Measurements from ENCODE around the gene L2HGDH.
A peak's percentile ranks its signal among the peaks of the same experiment; 100 is the strongest.
"Not testable (repeated sequence)": the region's sequence is repeated elsewhere in the genome, so short reads cannot be mapped to it uniquely, and the experiment has no call there.

The L2HGDH gene

GRCh38 chr14:50339178-50339804 lies 27.3 kb upstream of the L2HGDH start:
- no peak for DNase-seq (ENCODE audit: low read depth in 3 of 3)

- DNase-seq (ENCODE audit: low read depth in 3 of 3), result no peak
Observed at GRCh38 chr14:50338587-50338986, 26.6 kb upstream of the L2HGDH start.

GRCh38 chr14:50335989-50336824 lies 24.2 kb upstream of the L2HGDH start:
- DNase-seq (ENCODE audit: low read depth in 3 of 3), result no peak

GRCh38 chr14:50335389-50335788 lies 23.4 kb upstream of the L2HGDH start:
- DNase-seq (ENCODE audit: low read depth in 3 of 3), result no peak

- no peak for DNase-seq (ENCODE audit: low read depth in 3 of 3)
Observed at GRCh38 chr14:50334211-50334610, 22.2 kb upstream of the L2HGDH start.

GRCh38 chr14:50333014-50333509 lies 21.0 kb upstream of the L2HGDH start:
- DNase-seq (ENCODE audit: low read depth in 3 of 3), result no peak

GRCh38 chr14:50331596-50331995 lies 19.6 kb upstream of the L2HGDH start:
- no peak for DNase-seq (ENCODE audit: low read depth in 3 of 3)

GRCh38 chr14:50321009-50321660 lies 9.1 kb upstream of the L2HGDH start:
- DNase-seq (ENCODE audit: low read depth in 3 of 3), result peak; percentile 32 to 52 (median 48)

- no peak for DNase-seq (ENCODE audit: low read depth in 3 of 3)
Observed at GRCh38 chr14:50320283-50320682, 8.3 kb upstream of the L2HGDH start.

- no peak for DNase-seq (ENCODE audit: low read depth in 3 of 3)
Observed at GRCh38 chr14:50319721-50320120, 7.7 kb upstream of the L2HGDH start.

GRCh38 chr14:50319293-50319692 lies 7.3 kb upstream of the L2HGDH start:
- no peak for DNase-seq (ENCODE audit: low read depth in 3 of 3)

- DNase-seq (ENCODE audit: low read depth in 3 of 3), result no peak
Observed at GRCh38 chr14:50318031-50318626, 6.1 kb upstream of the L2HGDH start.

GRCh38 chr14:50314098-50314497 lies 2.1 kb upstream of the L2HGDH start:
- not testable (repeated sequence) for DNase-seq (ENCODE audit: low read depth in 3 of 3)

GRCh38 chr14:50312734-50313054 lies 665 bp upstream of the L2HGDH start:
- no peak for DNase-seq (ENCODE audit: low read depth in 3 of 3)

GRCh38 chr14:50311337-50311971 lies 575 bp downstream of the L2HGDH start:
- DNase-seq (ENCODE audit: low read depth in 3 of 3), result no peak

- no peak for DNase-seq (ENCODE audit: low read depth in 3 of 3)
Observed at GRCh38 chr14:50310445-50310844, 1.6 kb downstream of the L2HGDH start.

- DNase-seq (ENCODE audit: low read depth in 3 of 3), result no peak
Observed at GRCh38 chr14:50308363-50308915, 3.6 kb downstream of the L2HGDH start.

GRCh38 chr14:50303744-50304471 lies 8.1 kb downstream of the L2HGDH start:
- DNase-seq (ENCODE audit: low read depth in 3 of 3), result no peak

GRCh38 chr14:50301914-50302313 lies 10.1 kb downstream of the L2HGDH start:
- DNase-seq (ENCODE audit: low read depth in 3 of 3), result no peak

GRCh38 chr14:50299585-50299984 lies 12.4 kb downstream of the L2HGDH start:
- no peak for DNase-seq (ENCODE audit: low read depth in 3 of 3)

GRCh38 chr14:50290306-50290705 lies 21.7 kb downstream of the L2HGDH start:
- DNase-seq (ENCODE audit: low read depth in 3 of 3), result no peak

Data from stimulated activated CD4-positive, alpha-beta T cell treated with anti-CD3 and anti-CD28 coated beads, TNF-alpha, amount 100 ng/mL, for 48 hours (primary cell).